B cell (primary cell): ENCODE results near the gene CCDC86. TPM values are rescaled to one million over a fixed set of nuclear protein-coding genes. Genes with fewer than 3 reads are reported as not detected.

Source experiments
- ATAC-seq: fragments of 200-7000 bp; cut with Tn5 transposase; one replicate; pipeline ENCODE4 v1.10.0; 2021; ENCODE audit warnings: low read depth, mild to moderate bottlenecking, moderate number of reproducible peaks, moderate library complexity
- CTCF ChIA-PET: fragments of 350-600 bp; sonication (Branson Sonifier 250); formaldehyde crosslinking; loops from one replicate; lab custom pipeline; 2021; ENCODE audit warnings: antibody characterized with exemption, inconsistent platforms; lab: Charles Lee
- POLR2A ChIA-PET: fragments of 350-600 bp; sonication (Branson Sonifier 250); formaldehyde crosslinking; loops from one replicate; lab custom pipeline; 2021; ENCODE audit warnings: antibody characterized with exemption; lab: Charles Lee
- DNase-seq: peaks from one replicate; pipeline ENCODE4 v3.0.0; 2013
- H2AFZ ChIP-seq: 2 replicates; pipeline ENCODE4 v1.6.1; 2012; ENCODE audit warnings: mild to moderate bottlenecking, low read depth, low read length; ENCODE audit not compliant: insufficient read depth, poor library complexity, severe bottlenecking
- H3K27ac ChIP-seq, 2 donors: 1 replicate in 1 of 2; 2 replicates in 1 of 2; pipeline ENCODE4 v1.5.1; 2012 to 2013; ENCODE audit warnings: low read length in 2 of 2, mild to moderate bottlenecking in 2 of 2, moderate library complexity in 1 of 2
- H3K27me3 ChIP-seq, 4 experiments: fragments of 200-600 bp in 1 of 4; sonication (generic) in 1 of 4; replicated peaks in 1 of 4; 1 replicate in 2 of 4; 2 replicates in 2 of 4; pipeline versions ENCODE4 v1.6.1 to v1.7.0; 2013 to 2016; ENCODE audit warnings: low read length in 3 of 4, mild to moderate bottlenecking in 2 of 4, mixed read lengths in 1 of 4, moderate library complexity in 1 of 4; ENCODE audit not compliant: insufficient read depth in 4 of 4, control insufficient read depth in 3 of 4; ENCODE audit errors: control extremely low read depth in 1 of 4
- H3K36me3 ChIP-seq, 2 experiments: replicated peaks in 1 of 2; 1 replicate in 1 of 2; 2 replicates in 1 of 2; pipeline versions ENCODE4 v1.6.1 to v1.7.1; 2013; ENCODE audit warnings: low read length in 1 of 2; ENCODE audit not compliant: insufficient read depth in 2 of 2, control insufficient read depth in 1 of 2; ENCODE audit errors: control extremely low read depth in 1 of 2, extremely low read depth in 1 of 2
- H3K4me1 ChIP-seq, 2 donors: fragments of 200-600 bp in 1 of 2; sonication (generic) in 1 of 2; 1 replicate in 1 of 2; 2 replicates in 1 of 2; pipeline versions ENCODE4 v1.5.1 to v1.6.1; 2013 to 2017; ENCODE audit warnings: low read length in 2 of 2; ENCODE audit not compliant: control insufficient read depth in 2 of 2, insufficient read depth in 2 of 2
- H3K4me2 ChIP-seq: replicated peaks from 2 replicates; pipeline ENCODE3; 2012; ENCODE audit warnings: mild to moderate bottlenecking, low read depth, low read length; ENCODE audit not compliant: poor library complexity, severe bottlenecking
- H3K4me3 ChIP-seq, 5 experiments: fragments of 200-600 bp in 1 of 5; sonication (generic) in 1 of 5; 1 replicate in 3 of 5; 2 replicates in 2 of 5; pipeline versions ENCODE4 v1.5.1 to v1.7.0; 2011 to 2016; ENCODE audit warnings: low read length in 4 of 5, mild to moderate bottlenecking in 4 of 5, low read depth in 2 of 5, control low read depth in 1 of 5, moderate library complexity in 1 of 5; ENCODE audit not compliant: insufficient read depth in 1 of 5; ENCODE audit errors: control extremely low read depth in 1 of 5, extremely low read depth in 1 of 5
- H3K79me2 ChIP-seq: fragments of 200-600 bp; sonication (generic); one replicate; pipeline ENCODE4 v1.6.0; 2016; ENCODE audit warnings: low read length; ENCODE audit not compliant: control insufficient read depth, insufficient read depth
- H3K9ac ChIP-seq: fragments of 200-600 bp; sonication (generic); 2 replicates; pipeline ENCODE4 v1.6.1; 2017; ENCODE audit warnings: mild to moderate bottlenecking, low read length, moderate library complexity
- H3K9me3 ChIP-seq, 3 donors: one replicate each; pipeline versions ENCODE4 v1.6.1 to v1.7.1; 2013; ENCODE audit warnings: low read length in 2 of 3; ENCODE audit not compliant: control insufficient read depth in 2 of 3, insufficient read depth in 1 of 3; ENCODE audit errors: control extremely low read depth in 1 of 3
- H4K20me1 ChIP-seq: 2 replicates; pipeline ENCODE4 v1.6.0; 2012; ENCODE audit warnings: mild to moderate bottlenecking, low read length; ENCODE audit not compliant: insufficient read depth, control insufficient read depth, poor library complexity, severe bottlenecking
- H3K27ac Mint-ChIP-seq: one replicate; pipeline ENCODE4 v1.8.0; 2021; ENCODE audit warnings: mixed read lengths
- H3K27me3 Mint-ChIP-seq: one replicate; pipeline ENCODE4 v1.8.0; 2021; ENCODE audit warnings: mixed read lengths
- H3K4me1 Mint-ChIP-seq: one replicate; pipeline ENCODE4 v1.8.0; 2021; ENCODE audit warnings: mixed read lengths
- H3K4me3 Mint-ChIP-seq: one replicate; pipeline ENCODE4 v1.8.0; 2021; ENCODE audit warnings: mixed read lengths
- H3K9me3 Mint-ChIP-seq: one replicate; pipeline ENCODE4 v1.8.0; 2022; ENCODE audit warnings: mixed read lengths; ENCODE audit not compliant: insufficient read depth
- EZH2 ChIP-seq: IDR thresholded peaks from 2 replicates; pipeline ENCODE4 v1.6.1; 2012; ENCODE audit warnings: borderline replicate concordance, low read depth, mild to moderate bottlenecking, moderate library complexity, low read length; ENCODE audit not compliant: insufficient read depth, poor library complexity, severe bottlenecking
- WGBS: methylation state at CpG from one replicate; pipeline ENCODE4 v1.1.5; 2013; ENCODE audit warnings: missing lambda C conversion rate; ENCODE audit not compliant: insufficient coverage; 5-methylcytosine and 5-hydroxymethylcytosine counted together
- intact Hi-C: fragments of 100-400 bp; cut with micrococcal nuclease; formaldehyde crosslinking; loops from one replicate; pipeline ENCODE4 v1.10.0; 2022
- polyA plus RNA-seq: library from polyadenylated mRNA; depleted of rRNA; stranded (reverse); fragments of >200 nt; gene quantifications from 2 replicates; pipeline ENCODE4 v1.2.3, GENCODE V29; 2012
- total RNA-seq, 2 donors: library from RNA; stranded (reverse); fragments of 120-200 nt in 1 of 2; gene quantifications; 1 replicate in 1 of 2; 2 replicates in 1 of 2; pipeline versions ENCODE4 v1.2.3 to v1.2.4, GENCODE V29; 2013 to 2022
- TF ChIP-seq, protein P1 (sequence below): fragments of 200-600 bp; IDR thresholded peaks from one replicate; pipeline ENCODE4 v1.8.0; 2022; ENCODE audit warnings: antibody characterized with exemption, mild to moderate bottlenecking

Gene CCDC86
- total and polyA plus RNA-seq, 2 donors (not counting 1 experiment from before 2014, with no cell fraction given), result 10.5 to 12.4 TPM

DNA sequence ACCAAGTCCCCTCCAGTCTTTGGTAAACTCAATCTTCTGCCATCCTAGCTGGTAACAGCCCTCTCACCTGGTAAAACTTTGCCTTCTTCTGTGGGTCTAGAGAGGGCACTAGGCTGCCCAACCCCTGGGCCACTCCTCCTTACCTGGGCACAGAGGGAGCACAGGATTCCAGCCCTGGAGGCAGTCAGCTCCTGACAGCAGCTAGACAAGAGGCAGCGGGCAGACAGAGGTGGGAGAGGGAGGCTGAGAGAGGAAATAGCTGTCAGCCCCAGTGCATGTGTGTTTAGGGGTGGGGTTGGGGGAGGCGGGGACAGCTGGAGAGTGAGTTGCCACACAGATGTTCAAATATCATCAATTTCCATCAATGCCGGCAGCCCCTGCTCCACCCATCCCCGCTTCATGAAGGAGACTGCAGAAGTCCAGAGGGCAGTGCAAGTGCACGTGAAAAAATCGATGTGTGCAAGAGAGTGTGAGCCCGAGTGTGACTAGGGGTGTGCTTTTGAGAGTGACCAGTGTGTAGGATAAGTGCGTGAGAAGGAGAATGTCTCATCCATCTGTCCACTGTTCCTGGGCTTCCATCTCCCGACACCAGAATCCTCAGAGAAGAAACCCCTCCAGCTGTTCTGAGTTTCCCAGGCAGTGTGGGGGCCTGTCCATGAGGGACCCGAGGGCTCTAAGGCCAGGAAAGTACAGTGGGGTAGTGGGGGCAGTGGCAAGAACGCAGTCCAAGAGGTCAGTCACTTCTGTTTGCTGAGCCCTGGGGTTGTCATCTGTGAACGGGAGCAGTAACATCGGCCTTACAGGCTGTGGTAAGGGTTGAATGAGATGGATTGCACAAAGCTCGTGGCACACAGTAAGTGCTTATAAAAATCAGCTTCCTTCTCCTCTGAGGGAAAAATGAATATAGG lies 14.1 kb downstream of the CCDC86 start, which contains the start of gene PTGDR2:
PTGDR2 (minus strand) TSS at position 225 of the 908 bp plus-strand sequence. CDS start 2,228 bp downstream, outside the sequence.
- WGBS, result 47% methylated on average over 6 of the region's 14 CpGs
- DNase-seq (no peak), ATAC-seq (no peak)
- H3K4me3 ChIP-seq, result no peak within 1 kb of the TSS
- H3K27ac Mint-ChIP-seq, result no peak within 1 kb of the TSS
- H2AFZ ChIP-seq, result no peak within 1 kb of the TSS
- H3K9me3 Mint-ChIP-seq, result no peaks in the 10 kb centered on the region
- no peak within 1 kb of the TSS for H3K4me3 Mint-ChIP-seq
- peaks cover 0 to 12% of the 10 kb centered on the region in 2 experiments for H3K36me3 ChIP-seq
- H3K9me3 ChIP-seq, result no peaks in the 10 kb centered on the region
- H3K9ac ChIP-seq, result no peak within 1 kb of the TSS
- TF ChIP-seq, protein P1, sequence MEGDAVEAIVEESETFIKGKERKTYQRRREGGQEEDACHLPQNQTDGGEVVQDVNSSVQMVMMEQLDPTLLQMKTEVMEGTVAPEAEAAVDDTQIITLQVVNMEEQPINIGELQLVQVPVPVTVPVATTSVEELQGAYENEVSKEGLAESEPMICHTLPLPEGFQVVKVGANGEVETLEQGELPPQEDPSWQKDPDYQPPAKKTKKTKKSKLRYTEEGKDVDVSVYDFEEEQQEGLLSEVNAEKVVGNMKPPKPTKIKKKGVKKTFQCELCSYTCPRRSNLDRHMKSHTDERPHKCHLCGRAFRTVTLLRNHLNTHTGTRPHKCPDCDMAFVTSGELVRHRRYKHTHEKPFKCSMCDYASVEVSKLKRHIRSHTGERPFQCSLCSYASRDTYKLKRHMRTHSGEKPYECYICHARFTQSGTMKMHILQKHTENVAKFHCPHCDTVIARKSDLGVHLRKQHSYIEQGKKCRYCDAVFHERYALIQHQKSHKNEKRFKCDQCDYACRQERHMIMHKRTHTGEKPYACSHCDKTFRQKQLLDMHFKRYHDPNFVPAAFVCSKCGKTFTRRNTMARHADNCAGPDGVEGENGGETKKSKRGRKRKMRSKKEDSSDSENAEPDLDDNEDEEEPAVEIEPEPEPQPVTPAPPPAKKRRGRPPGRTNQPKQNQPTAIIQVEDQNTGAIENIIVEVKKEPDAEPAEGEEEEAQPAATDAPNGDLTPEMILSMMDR, result no peak
- no peak for TF ChIP-seq EZH2
- ChIA-PET CTCF (interaction anchor here (0.7 to 1.6 kb wide), 6 partner anchors 18 to 43 kb away, joined by 3 to 5 read pairs (median 4); no protein-coding TSS in a partner anchor), POLR2A (no interaction called here)
- peaks cover 9% of the 10 kb centered on the region for H3K4me1 Mint-ChIP-seq
- H3K27me3 Mint-ChIP-seq, result no peaks in the 10 kb centered on the region
- H3K27me3 ChIP-seq, result peaks cover 0 to 3% (median 0%) of the 10 kb centered on the region in 4 experiments
- no peak within 1 kb of the TSS for H3K4me2 ChIP-seq
- no peaks in the 10 kb centered on the region for H4K20me1 ChIP-seq
- peaks cover 4 to 7% of the 10 kb centered on the region in 2 donors for H3K4me1 ChIP-seq
- H3K27ac ChIP-seq, result no peak within 1 kb of the TSS
- no peaks in the 10 kb centered on the region for H3K79me2 ChIP-seq
- intact Hi-C loops, result no loop called here
